Measurements from ENCODE around the gene CPA3. TPM values are rescaled to one million over a fixed set of nuclear protein-coding genes. Genes with fewer than 3 reads are reported as not detected.

The CPA3 gene
- total RNA-seq, 1 experiment from 2014 or later, result not detected

DNA sequence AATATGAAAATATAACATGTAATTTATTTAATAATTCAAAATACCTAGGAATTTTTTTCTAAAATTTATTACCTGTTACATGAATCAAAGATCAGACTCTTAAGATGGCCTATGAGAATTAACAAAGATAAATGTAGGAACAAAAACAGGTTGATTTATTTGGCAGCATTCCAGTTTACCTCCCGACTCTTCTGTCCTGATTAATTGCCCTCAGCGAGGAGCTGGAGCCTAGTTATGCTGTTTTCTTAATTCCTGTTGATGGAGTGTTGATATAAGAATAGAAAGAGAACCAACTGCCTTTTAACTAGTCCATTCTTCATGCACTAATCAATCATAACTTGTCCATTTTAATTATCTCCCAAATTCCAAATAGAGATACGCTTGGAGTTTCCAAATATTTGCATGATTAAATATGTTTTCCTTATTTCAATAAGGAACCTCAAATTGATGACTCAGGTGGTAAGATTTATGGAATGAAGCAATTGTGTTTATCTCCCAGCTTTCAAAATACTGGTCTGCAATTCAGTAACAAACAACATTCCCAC, 48.0 kb upstream of the CPA3 start (continued):
- no peak for TF ChIP-seq PREB (CRISPR knock-in tag; IDR thresholded peaks at IDR 0.05; ENCODE audit: borderline replicate concordance)
- TF ChIP-seq ELF4 (CRISPR knock-in tag; IDR thresholded peaks at IDR 0.05; ENCODE audit: low read depth), result no peak
- TF ChIP-seq, protein P1, sequence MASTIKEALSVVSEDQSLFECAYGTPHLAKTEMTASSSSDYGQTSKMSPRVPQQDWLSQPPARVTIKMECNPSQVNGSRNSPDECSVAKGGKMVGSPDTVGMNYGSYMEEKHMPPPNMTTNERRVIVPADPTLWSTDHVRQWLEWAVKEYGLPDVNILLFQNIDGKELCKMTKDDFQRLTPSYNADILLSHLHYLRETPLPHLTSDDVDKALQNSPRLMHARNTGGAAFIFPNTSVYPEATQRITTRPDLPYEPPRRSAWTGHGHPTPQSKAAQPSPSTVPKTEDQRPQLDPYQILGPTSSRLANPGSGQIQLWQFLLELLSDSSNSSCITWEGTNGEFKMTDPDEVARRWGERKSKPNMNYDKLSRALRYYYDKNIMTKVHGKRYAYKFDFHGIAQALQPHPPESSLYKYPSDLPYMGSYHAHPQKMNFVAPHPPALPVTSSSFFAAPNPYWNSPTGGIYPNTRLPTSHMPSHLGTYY (CRISPR knock-in tag; IDR thresholded peaks at IDR 0.05), result no peak
- TF ChIP-seq ZNF671 (CRISPR knock-in tag; IDR thresholded peaks at IDR 0.05), result no peak
- TF ChIP-seq NR3C1 (CRISPR knock-in tag; conservative IDR thresholded peaks at IDR 0.05; ENCODE audit: low read depth), result no peak
- no peak for TF ChIP-seq E2F1 (CRISPR knock-in tag; IDR thresholded peaks at IDR 0.05)
- TF ChIP-seq, protein P2, sequence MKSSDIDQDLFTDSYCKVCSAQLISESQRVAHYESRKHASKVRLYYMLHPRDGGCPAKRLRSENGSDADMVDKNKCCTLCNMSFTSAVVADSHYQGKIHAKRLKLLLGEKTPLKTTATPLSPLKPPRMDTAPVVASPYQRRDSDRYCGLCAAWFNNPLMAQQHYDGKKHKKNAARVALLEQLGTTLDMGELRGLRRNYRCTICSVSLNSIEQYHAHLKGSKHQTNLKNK (CRISPR knock-in tag; IDR thresholded peaks at IDR 0.05), result no peak
- no peak for TF ChIP-seq EMX1 (CRISPR knock-in tag; IDR thresholded peaks at IDR 0.05)
- no peak for TF ChIP-seq PRRX2 (CRISPR knock-in tag; IDR thresholded peaks at IDR 0.05)
- no peak for TF ChIP-seq ZNF423 (CRISPR knock-in tag; IDR thresholded peaks at IDR 0.05)
- TF ChIP-seq IRF1 (CRISPR knock-in tag; IDR thresholded peaks at IDR 0.05), result no peak
- no peak for TF ChIP-seq IRF2 (CRISPR knock-in tag; IDR thresholded peaks at IDR 0.05; ENCODE audit: borderline replicate concordance, low read depth)
- TF ChIP-seq ZNF232 (CRISPR knock-in tag; IDR thresholded peaks at IDR 0.05), result no peak
- TF ChIP-seq SOX15 (CRISPR knock-in tag; IDR thresholded peaks at IDR 0.05), result no peak

- ChIA-PET CTCF (no interaction called here), POLR2A (no interaction called here)
- Mint-ChIP-seq H3K27me3 (ENCODE audit: low read depth) (no peaks in the 10 kb centered on the region; the same call in 1 of the 2 replicates), H3K4me3 (peak overlapping the region; percentile 4; the same call in 1 of the 2 replicates), H3K36me3 (peaks cover 3% of the 10 kb centered on the region; the same call in 1 of the 2 replicates), H3K9me3 (peaks cover 7% of the 10 kb centered on the region; the same call in 1 of the 2 replicates), H3K4me1 (peaks cover 25% of the 10 kb centered on the region), H3K27ac (no peak overlapping the region)
- TF ChIP-seq ZNF416 (CRISPR knock-in tag; IDR thresholded peaks at IDR 0.05), result no peak
- TF ChIP-seq MYBL2 (CRISPR knock-in tag; IDR thresholded peaks at IDR 0.05), result no peak
- TF ChIP-seq IRF2 (CRISPR knock-in tag; IDR thresholded peaks at IDR 0.05; ENCODE audit: borderline replicate concordance, low read depth), result no peak
- TF ChIP-seq NR3C1 (CRISPR knock-in tag; conservative IDR thresholded peaks at IDR 0.05; ENCODE audit: low read depth), result no peak
- no peak for TF ChIP-seq IRF1 (CRISPR knock-in tag; IDR thresholded peaks at IDR 0.05)
- no peak for TF ChIP-seq E2F1 (CRISPR knock-in tag; IDR thresholded peaks at IDR 0.05)
- no peak for TF ChIP-seq USF2 (CRISPR knock-in tag; IDR thresholded peaks at IDR 0.05)
- no peak for TF ChIP-seq FOXP4 (CRISPR knock-in tag; IDR thresholded peaks at IDR 0.05)
- TF ChIP-seq KAT7 (CRISPR knock-in tag; IDR thresholded peaks at IDR 0.05; ENCODE audit: borderline replicate concordance), result no peak
- DNase-seq (ENCODE audit: low spot score) (no peak), ATAC-seq (peak; percentile 91)
These were observed 44.5 kb upstream of the CPA3 start for GRCh38 chr3:148820361-148821245.
